Epithelial cell of prostate (primary cell): ENCODE data around the gene PREX1.
A peak's percentile ranks its signal among the peaks of the same experiment; 100 is the strongest.
"Not testable (repeated sequence)": the region's sequence is repeated elsewhere in the genome, so short reads cannot be mapped to it uniquely, and the experiment has no call there.

Experiments used
- DNase-seq: peaks from one replicate; pipeline ENCODE4 v3.0.0-alpha.2; 2011; ENCODE audit warnings: low read depth, low spot score
- H3K27ac ChIP-seq: fragments of 450-650 bp; 2 replicates; pipeline ENCODE4 v1.5.1; 2017; ENCODE audit warnings: mild to moderate bottlenecking

Gene PREX1

GRCh38 chr20:48826480-48826879 lies 1.3 kb downstream of the PREX1 start:
- not testable (repeated sequence) for H3K27ac ChIP-seq

GRCh38 chr20:48826069-48826468 lies 1.7 kb downstream of the PREX1 start:
- H3K27ac ChIP-seq, result no peak overlapping the region
- DNase-seq, result no peak

More at GRCh38 chr20:48826480-48826879, 1.3 kb downstream of the PREX1 start:
- DNase-seq, result not testable (repeated sequence)

GRCh38 chr20:48825566-48825920 lies 2.3 kb downstream of the PREX1 start:
- no peak overlapping the region for H3K27ac ChIP-seq
- DNase-seq, result no peak

GRCh38 chr20:48824830-48825565 lies 2.8 kb downstream of the PREX1 start:
- no peak overlapping the region for H3K27ac ChIP-seq
- DNase-seq, result no peak

GRCh38 chr20:48823960-48824498 lies 3.8 kb downstream of the PREX1 start:
- no peak overlapping the region for H3K27ac ChIP-seq
- peak; percentile 45 for DNase-seq

- no peak overlapping the region for H3K27ac ChIP-seq
- DNase-seq, result no peak
These were observed 4.3 kb downstream of the PREX1 start for GRCh38 chr20:48823476-48823875.

GRCh38 chr20:48822879-48823385 lies 4.9 kb downstream of the PREX1 start:
- DNase-seq, result no peak
- no peak overlapping the region for H3K27ac ChIP-seq

- no peak overlapping the region for H3K27ac ChIP-seq
- DNase-seq, result no peak
These were observed 5.6 kb downstream of the PREX1 start for GRCh38 chr20:48822178-48822577.

GRCh38 chr20:48821261-48821920 lies 6.4 kb downstream of the PREX1 start:
- no peak for DNase-seq
- H3K27ac ChIP-seq, result no peak overlapping the region

GRCh38 chr20:48820649-48820973 lies 7.2 kb downstream of the PREX1 start:
- no peak for DNase-seq
- H3K27ac ChIP-seq, result no peak overlapping the region

- H3K27ac ChIP-seq, result no peak overlapping the region
These were observed 7.8 kb downstream of the PREX1 start for GRCh38 chr20:48819821-48820648.

GRCh38 chr20:48819089-48819488 lies 8.7 kb downstream of the PREX1 start:
- no peak overlapping the region for H3K27ac ChIP-seq
- DNase-seq, result no peak

More at GRCh38 chr20:48819821-48820648, 7.8 kb downstream of the PREX1 start:
- DNase-seq, result no peak

- DNase-seq, result no peak
- H3K27ac ChIP-seq, result no peak overlapping the region
These were observed 9.3 kb downstream of the PREX1 start for GRCh38 chr20:48818481-48818987.

- DNase-seq, result no peak
- no peak overlapping the region for H3K27ac ChIP-seq
These were observed 9.8 kb downstream of the PREX1 start for GRCh38 chr20:48818031-48818370.

GRCh38 chr20:48817367-48818030 lies 10.3 kb downstream of the PREX1 start:
- no peak overlapping the region for H3K27ac ChIP-seq
- DNase-seq, result no peak

- DNase-seq, result no peak
- H3K27ac ChIP-seq, result no peak overlapping the region
These were observed 11.3 kb downstream of the PREX1 start for GRCh38 chr20:48816282-48817205.

GRCh38 chr20:48815537-48815936 lies 12.3 kb downstream of the PREX1 start:
- no peak overlapping the region for H3K27ac ChIP-seq
- DNase-seq, result no peak

GRCh38 chr20:48814633-48815032 lies 13.2 kb downstream of the PREX1 start:
- no peak overlapping the region for H3K27ac ChIP-seq
- no peak for DNase-seq

- H3K27ac ChIP-seq, result no peak overlapping the region
- no peak for DNase-seq
These were observed 13.8 kb downstream of the PREX1 start for GRCh38 chr20:48813930-48814546.
